ENCODE results near the gene GBP5.

GRCh38 chr1:89312572-89312971 lies 39.9 kb upstream of the GBP5 start:
- no peak for TF ChIP-seq CTCF (IDR thresholded peaks at IDR 0.05)
- no peak for TF ChIP-seq POLR2A (IDR thresholded peaks at IDR 0.05)

Data from esophagus squamous epithelium (tissue), 4 donors.